ENCODE data around the gene ANK3.

- TF ChIP-seq EZH2phosphoT487 (IDR thresholded peaks at IDR 0.05; ENCODE audit: insufficient read depth, low read depth) (no peak), EZH2 (IDR thresholded peaks at IDR 0.05; ENCODE audit: insufficient read depth, poor library complexity, severe bottlenecking) (no peak)
Observed at GRCh38 chr10:60303778-60304177, 85.9 kb downstream of the ANK3 start.
